Chondrocyte (in vitro differentiated cells): Measurements from ENCODE around the gene DBNDD2. TPM values are rescaled to one million over a fixed set of nuclear protein-coding genes. Genes with fewer than 3 reads are reported as not detected.

ENCODE experiments used
- DNase-seq: peaks from one replicate; pipeline ENCODE4 v3.0.0; 2021; ENCODE audit warnings: mixed read lengths, low spot score
- H3K27ac Mint-ChIP-seq: one replicate; pipeline ENCODE4 v1.8.0; 2021; ENCODE audit warnings: mild to moderate bottlenecking, moderate library complexity, mixed read lengths; ENCODE audit not compliant: unreplicated experiment
- H3K27me3 Mint-ChIP-seq: 2 replicates; pipeline ENCODE4 v1.8.0; 2021; ENCODE audit warnings: low read depth, mixed read lengths
- H3K36me3 Mint-ChIP-seq: 2 replicates; pipeline ENCODE4 v1.8.0; 2021; ENCODE audit warnings: low read depth, mixed read lengths
- H3K4me1 Mint-ChIP-seq: 2 replicates; pipeline ENCODE4 v1.8.0; 2021; ENCODE audit warnings: low read depth, mild to moderate bottlenecking, mixed read lengths
- H3K4me3 Mint-ChIP-seq: one replicate; pipeline ENCODE4 v1.8.0; 2021; ENCODE audit warnings: mild to moderate bottlenecking, moderate library complexity, mixed read lengths; ENCODE audit not compliant: unreplicated experiment
- H3K9me3 Mint-ChIP-seq: 2 replicates; pipeline ENCODE4 v1.8.0; 2021; ENCODE audit warnings: low read depth, mixed read lengths
- CTCF ChIP-seq: fragments of 200-600 bp; sonication (generic); IDR thresholded peaks from 2 replicates; pipeline ENCODE4 v1.5.0; 2021; ENCODE audit warnings: antibody characterized with exemption, mild to moderate bottlenecking, moderate library complexity
- total RNA-seq: library from RNA; stranded (reverse); gene quantifications from 3 replicates; pipeline ENCODE4 v1.2.1, GENCODE V29; 2021

DBNDD2 gene
- total RNA-seq, 1 donor from 2014 or later = 47.0 TPM

GRCh38 chr20:45373353-45374100, 34.6 kb upstream of the DBNDD2 start:
- no peaks in the 10 kb centered on the region for H3K4me1 Mint-ChIP-seq
- DNase-seq = no peak
- TF ChIP-seq CTCF = peak; percentile 86
- H3K4me3 Mint-ChIP-seq = peak overlapping the region; percentile 65
- H3K36me3 Mint-ChIP-seq = peaks cover 3% of the 10 kb centered on the region
- no peak overlapping the region for H3K27ac Mint-ChIP-seq
- no peaks in the 10 kb centered on the region for H3K27me3 Mint-ChIP-seq
- no peaks in the 10 kb centered on the region for H3K9me3 Mint-ChIP-seq

- Mint-ChIP-seq H3K4me1 (no peaks in the 10 kb centered on the region), H3K27ac (no peak overlapping the region), H3K36me3 (peaks cover 3% of the 10 kb centered on the region), H3K27me3 (no peaks in the 10 kb centered on the region), H3K9me3 (no peaks in the 10 kb centered on the region), H3K4me3 (no peak overlapping the region)
- peak; percentile 46 for TF ChIP-seq CTCF
- DNase-seq = no peak
Measured at GRCh38 chr20:45374101-45374467, 34.0 kb upstream of the DBNDD2 start.

DNA sequence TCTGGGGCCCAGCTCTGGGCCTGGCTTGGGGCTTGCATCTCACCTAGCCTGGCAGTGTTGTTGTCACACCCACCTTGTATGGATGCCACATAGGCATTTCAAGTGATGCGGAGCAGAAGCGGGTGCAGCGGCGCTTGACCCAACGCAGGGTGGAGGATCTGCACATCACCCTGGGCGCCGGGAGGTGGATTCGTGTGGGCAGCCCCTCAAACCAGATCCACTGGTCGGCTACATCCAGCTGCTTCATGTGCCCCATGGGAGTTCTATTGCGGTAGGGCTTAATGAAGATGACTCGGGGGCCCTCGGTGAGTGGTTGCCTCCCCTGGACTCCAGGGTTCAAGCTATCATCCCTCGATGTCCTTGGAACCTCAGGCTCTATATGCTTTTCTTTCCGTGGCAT, 33.1 kb upstream of the DBNDD2 start:
- H3K4me1 Mint-ChIP-seq = no peaks in the 10 kb centered on the region
- H3K4me3 Mint-ChIP-seq = no peak overlapping the region
- peaks cover 3% of the 10 kb centered on the region for H3K36me3 Mint-ChIP-seq
- no peaks in the 10 kb centered on the region for H3K9me3 Mint-ChIP-seq
- DNase-seq = no peak
- no peaks in the 10 kb centered on the region for H3K27me3 Mint-ChIP-seq
- H3K27ac Mint-ChIP-seq = no peak overlapping the region
- TF ChIP-seq CTCF = no peak

GRCh38 chr20:45377269-45377668, 30.8 kb upstream of the DBNDD2 start:
- no peak for TF ChIP-seq CTCF

DNA sequence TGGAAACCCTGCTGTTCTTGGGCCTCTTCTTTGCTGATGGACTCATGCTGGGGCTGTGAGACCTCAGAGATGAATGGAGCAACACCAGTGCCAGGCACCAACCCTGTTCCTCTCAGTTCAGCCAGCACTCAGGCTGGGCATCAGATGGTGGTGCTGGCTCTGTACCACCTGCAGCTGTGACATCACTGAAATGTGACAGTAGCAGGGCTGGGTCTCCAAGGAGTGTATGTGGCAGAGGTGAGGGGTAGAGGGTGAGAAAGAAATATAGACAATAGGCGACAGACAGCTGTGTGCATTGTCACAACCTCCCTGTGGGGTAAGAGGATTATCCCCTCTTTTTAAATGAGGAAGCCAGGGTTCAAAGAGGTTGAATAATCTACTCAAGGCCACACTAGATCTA, 29.9 kb upstream of the DBNDD2 start, which contains the start of gene TP53TG5:
Gene TP53TG5, minus strand, starts transcription at position 135 of the 400 bp plus-strand sequence. Its CDS starts 89 bp downstream, at position 46.
- H3K4me1 Mint-ChIP-seq = no peaks in the 10 kb centered on the region
- TF ChIP-seq CTCF = no peak
- H3K4me3 Mint-ChIP-seq = no peak within 1 kb of the TSS
- H3K9me3 Mint-ChIP-seq = no peaks in the 10 kb centered on the region
- H3K27ac Mint-ChIP-seq = no peak within 1 kb of the TSS
- no peak for DNase-seq
- peaks cover 5% of the 10 kb centered on the region for H3K36me3 Mint-ChIP-seq
- H3K27me3 Mint-ChIP-seq = no peaks in the 10 kb centered on the region

More at GRCh38 chr20:45377269-45377668, 30.8 kb upstream of the DBNDD2 start:
- no peak for DNase-seq
- no peaks in the 10 kb centered on the region for H3K4me1 Mint-ChIP-seq
- H3K9me3 Mint-ChIP-seq = no peaks in the 10 kb centered on the region
- H3K4me3 Mint-ChIP-seq = no peak overlapping the region
- peaks cover 5% of the 10 kb centered on the region for H3K36me3 Mint-ChIP-seq
- H3K27ac Mint-ChIP-seq = no peak overlapping the region
- no peaks in the 10 kb centered on the region for H3K27me3 Mint-ChIP-seq
